Measurements from ENCODE around the gene MAOB.
"Not testable (repeated sequence)": the region's sequence is repeated elsewhere in the genome, so short reads cannot be mapped to it uniquely, and the experiment has no call there.

MAOB gene

DNA sequence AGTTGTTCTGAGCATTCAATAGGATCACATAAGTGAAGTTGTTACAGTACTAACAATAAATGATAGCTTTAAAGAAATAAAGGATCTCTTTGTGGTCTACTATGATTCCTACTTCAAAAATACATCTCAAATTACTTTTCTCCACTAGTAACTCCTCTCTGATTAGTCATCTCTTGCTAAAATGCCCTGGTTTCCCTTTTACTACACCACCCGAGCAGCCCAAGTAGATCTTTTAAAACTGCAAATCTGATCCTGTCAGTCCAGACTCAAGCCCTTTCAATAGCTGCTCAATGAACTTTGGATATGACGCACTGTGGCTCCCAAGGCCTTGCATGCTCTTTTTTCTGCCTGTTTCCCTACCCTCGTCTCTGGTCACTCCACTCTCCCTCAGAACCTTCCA is 128.6 kb downstream of the MAOB start:
- DNase-seq (ENCODE audit: low read depth): no peak

DNA sequence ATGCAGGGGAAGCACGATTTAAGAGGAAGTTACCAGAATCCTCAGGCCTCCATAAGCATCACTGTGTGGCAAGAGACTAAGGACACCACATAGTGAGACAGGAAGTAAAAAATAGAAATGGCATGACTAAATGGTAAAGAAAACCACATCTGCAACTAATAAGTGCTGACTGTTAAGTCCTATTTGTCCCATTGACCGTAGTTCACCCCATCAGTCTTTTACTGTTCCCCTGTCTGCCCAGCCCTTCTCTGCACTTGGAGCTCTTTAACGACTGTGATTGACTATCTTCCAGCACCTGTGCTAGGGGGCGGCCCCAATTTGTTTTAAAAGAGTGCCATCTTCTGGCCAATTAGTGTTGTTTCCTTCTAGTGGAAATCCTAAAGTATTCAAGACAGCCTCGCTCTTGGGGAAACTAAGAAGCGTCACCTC is 132.0 kb downstream of the MAOB start:
- DNase-seq (ENCODE audit: low read depth): peak; percentile 3

DNA sequence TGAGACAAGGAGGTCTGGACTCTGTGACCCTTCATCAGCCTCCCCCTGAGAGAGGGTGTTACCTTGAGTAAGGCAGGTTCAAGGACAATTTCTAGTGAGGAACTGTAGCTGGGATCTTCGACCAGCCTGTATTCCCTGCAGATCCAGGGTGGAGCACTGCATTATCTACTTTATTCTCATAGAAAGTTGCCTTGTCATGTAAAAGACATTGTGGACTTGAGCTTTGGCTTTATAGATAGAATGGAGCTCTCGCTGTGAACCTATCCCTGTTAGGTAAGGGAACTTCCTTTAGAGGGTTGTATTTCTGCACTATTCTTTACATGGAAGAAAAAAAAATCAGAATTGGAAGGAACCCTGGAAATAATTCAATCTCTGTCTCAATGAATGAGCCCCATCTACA is 134.8 kb downstream of the MAOB start:
- DNase-seq (ENCODE audit: low read depth): no peak

DNA sequence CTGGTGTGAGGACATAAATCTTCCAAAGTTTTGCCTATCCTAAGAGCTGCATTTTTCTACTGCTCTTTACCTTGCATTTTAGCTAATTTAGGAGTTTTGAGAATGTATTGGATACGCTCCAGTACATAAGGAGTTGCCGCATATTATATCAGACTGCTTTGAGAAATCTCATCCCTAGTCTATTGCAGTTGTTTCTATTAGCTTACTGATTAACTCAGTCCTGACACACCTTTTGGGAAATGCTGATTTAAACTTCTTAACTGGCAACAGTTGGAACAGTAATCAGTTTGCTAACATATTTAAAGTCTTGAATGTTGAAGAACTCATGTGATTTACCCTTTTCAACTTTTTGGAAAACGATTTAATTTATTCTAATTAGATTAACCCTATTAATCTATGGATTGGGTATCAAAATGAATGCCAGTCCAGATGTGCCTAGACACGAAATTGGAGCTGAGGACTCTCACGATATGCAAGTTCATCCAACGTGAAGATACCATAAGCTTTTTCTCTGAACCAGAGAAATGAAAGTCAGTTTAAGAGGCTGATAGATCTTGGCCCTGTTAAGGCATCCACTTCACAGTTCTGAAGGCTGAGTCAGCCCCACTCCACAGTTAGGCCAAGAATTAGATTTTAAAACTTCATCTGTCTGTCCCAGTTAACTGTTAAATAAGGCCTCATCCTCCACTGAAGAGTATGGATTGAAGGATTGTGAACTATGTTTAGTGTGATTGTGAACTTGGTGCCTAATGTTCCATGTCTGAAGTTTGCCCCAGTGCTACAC is 136.1 kb downstream of the MAOB start:
- no peak for DNase-seq (ENCODE audit: low read depth)

DNA sequence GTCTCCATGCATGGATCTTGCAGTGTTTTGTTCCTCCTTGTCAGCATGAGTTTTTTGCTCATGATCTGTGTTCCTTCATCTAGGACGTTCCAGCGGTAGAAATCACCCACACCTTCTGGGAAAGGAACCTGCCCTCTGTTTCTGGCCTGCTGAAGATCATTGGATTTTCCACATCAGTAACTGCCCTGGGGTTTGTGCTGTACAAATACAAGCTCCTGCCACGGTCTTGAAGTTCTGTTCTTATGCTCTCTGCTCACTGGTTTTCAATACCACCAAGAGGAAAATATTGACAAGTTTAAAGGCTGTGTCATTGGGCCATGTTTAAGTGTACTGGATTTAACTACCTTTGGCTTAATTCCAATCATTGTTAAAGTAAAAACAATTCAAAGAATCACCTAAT is 138.0 kb downstream of the MAOB start:
- no peak for DNase-seq (ENCODE audit: low read depth)

DNA sequence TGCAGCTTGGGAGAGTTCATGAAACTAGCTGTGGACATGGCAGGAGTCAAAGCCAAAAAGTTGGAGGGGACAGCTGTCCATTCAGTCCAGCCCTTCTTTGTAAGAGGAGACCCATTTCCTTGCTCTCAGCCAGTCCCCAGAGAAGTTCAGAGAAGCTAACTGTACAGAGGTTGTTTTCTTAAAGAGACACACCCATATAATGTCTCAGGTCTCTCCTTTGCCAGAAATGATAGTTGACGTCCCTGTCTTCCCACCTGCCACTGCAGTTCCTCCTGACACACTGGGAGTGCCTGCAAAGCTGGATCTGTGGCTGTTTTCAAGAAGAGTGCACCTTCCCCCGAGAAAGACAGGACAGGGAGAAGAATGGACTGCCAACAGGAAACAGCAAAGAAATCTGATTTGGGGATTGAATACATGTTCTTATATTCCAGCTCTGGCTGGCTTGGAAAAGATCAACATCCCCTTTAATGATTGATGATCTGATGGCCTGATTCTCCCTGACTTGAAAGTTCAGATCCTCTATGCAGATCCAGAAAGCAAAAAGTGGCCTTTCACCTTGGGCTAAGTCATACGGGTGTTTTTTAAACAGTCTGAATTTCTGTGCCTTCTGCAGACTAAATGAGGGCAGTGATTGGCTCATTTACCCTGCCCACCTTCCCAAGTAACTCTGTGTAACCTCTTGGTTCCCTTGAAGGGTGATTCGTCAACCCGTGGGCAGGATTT is 139.0 kb downstream of the MAOB start:
- DNase-seq (ENCODE audit: low read depth): no peak

DNA sequence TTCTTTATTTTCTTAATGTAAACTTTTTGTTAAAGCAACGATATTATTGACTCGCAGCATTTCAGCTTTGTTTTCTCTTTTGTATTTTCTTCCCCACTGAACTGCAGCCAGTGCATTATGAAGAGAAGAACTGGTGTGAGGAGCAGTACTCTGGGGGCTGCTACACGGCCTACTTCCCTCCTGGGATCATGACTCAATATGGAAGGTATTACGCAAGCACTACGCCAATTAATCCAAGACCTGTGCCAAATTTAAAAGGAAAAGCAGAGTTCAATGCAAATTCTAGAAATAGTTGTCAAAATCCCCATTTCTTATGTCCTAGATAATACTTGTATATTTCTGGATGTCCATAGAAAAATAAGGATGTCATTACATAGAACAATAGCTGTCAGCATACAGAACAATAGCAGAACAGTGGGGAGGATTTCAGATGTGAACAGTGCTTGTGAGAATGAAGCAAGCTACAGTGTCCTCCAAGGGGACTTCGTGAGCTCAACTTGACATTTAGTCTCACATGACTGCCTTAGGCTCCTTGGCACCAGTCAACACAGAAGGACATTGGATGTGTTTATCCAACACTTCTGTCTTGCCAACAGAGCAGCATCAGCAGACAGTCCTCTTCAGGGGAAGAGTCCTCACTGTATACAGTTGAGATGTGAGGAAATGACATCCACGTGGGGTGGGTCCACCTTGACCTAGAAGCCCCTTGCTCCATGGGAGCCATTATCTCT is 140.2 kb downstream of the MAOB start:
- no peak for DNase-seq (ENCODE audit: low read depth)

DNA sequence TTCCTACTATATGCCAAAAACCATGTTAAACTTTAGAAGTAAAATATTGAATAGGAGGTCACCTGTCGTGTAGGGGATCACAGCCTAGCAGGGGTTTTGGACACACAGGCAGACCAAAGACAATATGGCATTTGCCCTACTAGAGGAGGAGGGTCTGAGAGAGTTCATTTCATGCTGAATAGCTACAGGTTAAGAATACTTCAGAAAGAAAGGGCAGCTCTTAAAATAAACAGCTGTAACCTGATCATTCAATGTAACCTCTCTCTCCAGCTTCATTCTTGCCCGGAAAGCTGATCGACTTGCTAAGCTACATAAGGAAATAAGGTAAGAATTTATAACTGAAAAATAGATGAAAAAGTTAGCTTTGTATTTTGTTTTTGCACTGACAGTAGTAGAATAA is 146.3 kb downstream of the MAOB start:
- DNase-seq (ENCODE audit: low read depth): no peak

DNA sequence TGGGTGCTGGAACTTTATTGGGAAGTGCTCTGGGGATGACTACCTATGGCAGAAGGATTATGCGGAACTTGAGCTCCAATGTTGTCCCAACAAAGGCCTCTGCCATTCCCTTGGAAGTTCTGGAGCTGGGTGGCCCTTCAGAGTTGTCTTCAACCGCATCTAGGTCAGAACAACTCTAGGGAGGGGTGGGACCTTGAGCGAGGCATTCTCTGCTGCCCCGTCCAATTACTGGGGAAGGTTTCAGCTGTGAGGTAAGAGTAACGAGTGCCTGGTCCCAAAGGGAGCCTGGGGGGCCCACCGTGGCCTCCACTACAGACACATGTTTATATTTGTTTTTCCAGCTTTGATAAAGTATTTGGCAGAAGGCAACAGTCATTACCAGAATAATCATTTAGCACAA is 146.7 kb downstream of the MAOB start:
- DNase-seq (ENCODE audit: low read depth): no peak

DNA sequence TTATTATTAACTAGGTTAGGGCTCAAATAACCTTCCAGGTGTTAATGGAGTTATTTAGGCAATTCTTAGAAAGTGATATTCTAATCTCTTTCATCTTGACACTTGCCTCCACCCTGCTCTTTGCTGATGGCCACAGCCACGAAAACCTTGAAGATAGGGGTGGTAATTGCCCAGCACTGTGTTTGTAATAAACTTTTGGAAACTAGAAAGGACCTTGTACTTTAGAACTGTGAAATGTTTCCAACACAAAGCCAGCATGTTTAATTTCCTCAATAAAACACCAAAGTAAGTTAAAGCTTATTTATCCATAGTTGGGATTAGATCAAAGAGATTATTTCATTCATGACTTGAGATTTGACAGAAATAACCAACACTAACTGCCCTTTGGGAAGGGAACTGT is 147.8 kb downstream of the MAOB start:
- no peak for DNase-seq (ENCODE audit: low read depth)

DNA sequence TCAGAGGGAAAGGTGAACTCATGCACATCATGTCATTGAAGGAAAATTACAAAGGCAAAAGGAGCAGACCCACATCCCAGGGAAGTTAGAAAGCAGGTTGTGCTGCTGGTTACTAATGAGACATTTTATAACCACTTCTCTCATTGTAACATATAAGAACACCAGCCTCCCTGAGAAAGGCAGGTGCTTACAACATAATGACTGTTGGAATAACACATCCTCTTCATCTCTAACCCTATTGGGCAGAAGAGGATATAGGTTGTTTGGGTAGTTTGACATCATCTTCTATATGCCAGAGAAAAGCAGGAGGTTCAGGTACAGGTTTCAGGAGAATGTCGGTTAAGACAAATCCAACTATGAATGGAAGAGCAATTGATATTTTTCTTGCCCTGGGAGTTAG is 148.6 kb downstream of the MAOB start:
- DNase-seq (ENCODE audit: low read depth): no peak

DNA sequence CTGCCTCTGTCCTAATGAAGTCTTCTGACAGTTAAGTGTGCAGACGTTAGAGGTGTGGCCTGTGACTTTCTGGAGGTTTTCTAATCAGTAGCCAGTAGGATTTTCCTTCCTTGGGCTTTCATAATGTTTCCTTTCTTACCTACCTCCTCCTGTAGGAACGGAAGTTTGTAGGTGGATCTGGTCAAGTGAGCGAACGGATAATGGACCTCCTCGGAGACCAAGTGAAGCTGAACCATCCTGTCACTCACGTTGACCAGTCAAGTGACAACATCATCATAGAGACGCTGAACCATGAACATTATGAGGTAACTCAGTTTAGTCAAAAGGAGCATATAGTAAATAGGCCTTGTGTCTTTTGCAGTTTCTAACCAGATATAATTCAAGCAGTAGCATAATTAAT is 151.2 kb downstream of the MAOB start:
- no peak for DNase-seq (ENCODE audit: low read depth)

DNA sequence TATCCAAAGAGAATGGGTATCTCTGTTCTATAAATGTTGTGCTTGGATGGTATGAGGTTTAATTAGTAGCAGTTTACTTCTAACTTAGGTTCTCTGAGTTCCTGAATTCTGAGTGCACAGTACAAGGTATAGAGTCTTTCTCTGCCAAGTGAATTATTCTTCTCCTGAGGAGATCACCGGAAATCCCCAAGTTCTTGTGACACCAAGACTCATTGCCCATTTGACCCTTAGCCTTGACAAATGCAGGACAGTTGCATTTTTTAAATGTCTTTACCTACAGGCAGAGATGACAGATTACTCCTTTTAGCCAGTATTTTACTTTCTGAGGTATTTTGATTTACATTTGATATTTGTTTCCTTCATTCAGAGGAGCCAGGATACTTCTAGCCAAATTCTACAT is 153.3 kb downstream of the MAOB start:
- DNase-seq (ENCODE audit: low read depth): no peak

DNA sequence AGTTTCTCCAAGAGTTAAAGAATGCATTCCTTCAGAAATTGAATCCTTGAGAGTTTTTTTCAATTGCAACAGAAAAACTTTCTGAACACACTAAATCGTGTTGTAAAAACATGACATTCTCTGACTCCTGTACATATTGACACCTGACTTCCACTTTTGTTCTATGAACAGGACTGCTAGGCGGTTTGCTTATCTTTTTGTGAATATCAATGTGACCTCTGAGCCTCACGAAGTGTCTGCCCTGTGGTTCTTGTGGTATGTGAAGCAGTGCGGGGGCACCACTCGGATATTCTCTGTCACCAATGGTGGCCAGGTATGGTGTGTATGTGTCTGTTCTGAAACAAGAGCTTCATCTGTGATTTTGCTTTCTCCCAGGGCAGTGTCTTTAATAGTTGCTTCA is 154.2 kb downstream of the MAOB start:
- no peak for DNase-seq (ENCODE audit: low read depth)

DNA sequence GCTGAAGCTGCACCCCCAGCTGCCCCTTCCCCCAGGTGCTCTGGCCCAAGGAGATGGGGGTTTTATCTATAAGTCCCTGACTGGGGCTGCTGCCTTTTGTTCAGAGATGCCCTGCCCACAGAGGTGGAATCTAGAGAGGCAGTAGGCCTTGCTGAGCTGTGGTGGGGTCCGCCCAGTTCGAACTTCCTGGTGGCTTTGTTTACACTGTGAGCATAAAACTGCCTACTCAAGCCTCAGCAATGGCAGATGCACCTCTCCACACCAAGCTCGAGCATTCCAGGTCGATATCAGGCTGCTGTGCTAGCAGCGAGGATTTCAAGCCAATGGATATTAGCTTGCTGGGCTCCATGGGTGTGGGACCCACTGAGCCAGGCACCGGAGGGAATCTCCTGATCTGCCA is 155.0 kb downstream of the MAOB start:
- not testable (repeated sequence) for DNase-seq (ENCODE audit: low read depth)

DNA sequence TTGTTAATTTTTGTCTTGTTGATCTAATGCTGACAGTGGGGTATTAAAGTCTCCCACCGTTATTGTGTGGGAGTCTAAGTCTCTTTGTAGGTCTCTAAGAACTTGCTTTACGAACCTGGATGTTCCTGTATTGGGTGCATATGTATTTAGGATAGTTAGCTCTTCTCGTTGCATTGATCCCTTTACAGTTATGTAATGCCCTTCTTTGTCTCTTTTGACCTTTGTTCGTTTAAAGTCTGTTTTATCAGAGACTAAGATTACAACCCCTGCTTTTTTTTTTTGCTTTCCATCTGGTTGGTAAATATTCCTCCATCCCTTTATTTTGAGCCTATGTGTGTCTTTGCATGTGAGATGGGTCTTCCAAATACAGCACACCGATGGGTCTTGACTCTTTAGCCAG is 157.0 kb downstream of the MAOB start:
- not testable (repeated sequence) for DNase-seq (ENCODE audit: low read depth)

DNA sequence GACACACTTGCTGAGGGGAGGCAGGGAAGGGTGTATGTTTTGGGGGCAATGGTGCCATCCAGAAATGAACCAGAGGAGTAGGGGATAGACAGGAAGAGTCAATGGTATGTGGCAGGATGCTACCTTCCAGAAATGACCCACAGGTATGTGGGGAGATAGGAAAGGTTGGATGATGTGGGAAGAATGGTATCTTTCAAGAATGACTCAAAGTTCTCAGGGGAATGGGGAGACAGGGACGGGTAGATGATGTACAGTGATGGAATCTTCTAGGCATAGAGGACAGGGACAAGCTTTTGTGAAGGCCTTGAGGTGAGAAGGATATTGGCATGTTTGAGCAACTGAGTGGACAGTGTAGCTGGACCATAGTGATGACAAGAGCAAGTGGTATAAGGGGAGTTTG is 161.3 kb downstream of the MAOB start:
- no peak for DNase-seq (ENCODE audit: low read depth)

DNA sequence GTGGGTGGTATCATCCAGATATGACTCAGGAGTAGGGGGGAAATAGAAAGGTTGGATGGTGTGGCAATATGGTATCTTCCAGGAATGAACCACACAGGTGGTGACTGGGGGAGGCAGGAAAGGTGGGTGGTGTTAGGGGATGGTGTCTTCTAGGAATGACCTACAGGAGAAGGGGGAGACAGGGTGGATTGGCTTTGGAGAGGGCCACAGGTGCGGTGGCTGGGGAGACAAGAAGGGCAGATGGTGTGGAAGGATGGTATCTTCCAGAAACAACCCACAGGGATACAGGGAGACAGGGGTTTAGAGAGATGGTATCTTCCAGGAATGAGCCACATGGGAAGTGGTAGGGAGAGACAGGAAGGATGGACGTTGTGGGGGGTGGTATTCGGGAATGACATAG is 162.2 kb downstream of the MAOB start:
- no peak for DNase-seq (ENCODE audit: low read depth)

DNA sequence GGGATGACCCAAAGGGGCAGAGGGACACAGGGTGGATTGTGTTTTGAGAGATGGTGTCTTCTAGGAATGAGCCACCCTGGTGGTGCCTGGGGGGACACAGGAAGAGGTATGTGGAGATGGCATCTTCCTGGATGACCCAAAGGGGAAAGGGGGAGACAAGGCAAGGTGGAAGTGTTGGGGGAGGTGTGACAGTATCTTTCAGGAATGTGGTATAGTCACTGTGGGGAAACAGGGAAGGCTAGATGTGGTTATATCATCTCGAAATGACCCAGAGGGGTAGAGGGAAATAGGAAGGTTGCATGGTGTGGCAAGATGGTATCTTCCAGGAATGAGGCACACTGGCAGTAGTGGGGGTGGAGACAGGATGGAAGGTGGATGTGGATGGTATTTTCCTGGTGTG is 163.3 kb downstream of the MAOB start:
- DNase-seq (ENCODE audit: low read depth): no peak

DNA sequence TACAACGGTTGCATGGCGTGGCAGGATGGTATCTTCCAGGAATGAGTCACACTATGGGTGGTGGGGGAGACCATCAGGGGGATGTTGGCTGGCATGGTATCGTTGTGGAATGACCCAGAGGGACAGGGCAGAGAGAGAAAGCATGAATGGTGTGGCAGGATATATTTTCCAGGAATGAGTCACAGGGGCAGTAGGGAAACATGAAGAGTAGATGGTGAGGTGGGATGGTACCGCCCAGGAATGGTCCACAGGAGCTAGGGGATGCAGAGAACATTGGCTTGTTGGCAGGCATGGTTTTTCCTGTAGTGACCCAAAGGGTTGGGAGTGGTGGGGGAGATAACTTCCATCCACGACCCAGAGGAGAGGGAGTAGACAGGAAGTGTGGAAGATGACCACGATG is 163.7 kb downstream of the MAOB start:
- no peak for DNase-seq (ENCODE audit: low read depth)

DNA sequence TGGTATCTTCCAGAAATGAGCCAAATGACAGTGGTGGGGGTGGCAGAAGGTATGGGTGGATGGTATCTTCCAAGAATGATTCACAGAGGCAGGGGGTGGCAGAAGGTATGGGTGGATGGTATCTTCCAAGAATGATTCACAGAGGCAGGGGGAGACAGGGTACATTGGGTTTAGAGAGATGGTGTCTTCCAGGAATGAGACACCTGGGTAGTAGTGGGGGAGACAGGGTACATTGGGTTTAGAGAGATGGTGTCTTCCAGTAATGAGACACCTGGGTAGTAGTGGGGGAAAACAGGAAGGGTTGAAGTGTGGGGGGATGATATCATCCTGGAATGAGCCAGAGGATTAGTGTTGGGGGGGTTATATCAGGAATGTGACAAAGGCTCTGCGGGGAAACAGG is 164.2 kb downstream of the MAOB start:
- no peak for DNase-seq (ENCODE audit: low read depth)

DNA sequence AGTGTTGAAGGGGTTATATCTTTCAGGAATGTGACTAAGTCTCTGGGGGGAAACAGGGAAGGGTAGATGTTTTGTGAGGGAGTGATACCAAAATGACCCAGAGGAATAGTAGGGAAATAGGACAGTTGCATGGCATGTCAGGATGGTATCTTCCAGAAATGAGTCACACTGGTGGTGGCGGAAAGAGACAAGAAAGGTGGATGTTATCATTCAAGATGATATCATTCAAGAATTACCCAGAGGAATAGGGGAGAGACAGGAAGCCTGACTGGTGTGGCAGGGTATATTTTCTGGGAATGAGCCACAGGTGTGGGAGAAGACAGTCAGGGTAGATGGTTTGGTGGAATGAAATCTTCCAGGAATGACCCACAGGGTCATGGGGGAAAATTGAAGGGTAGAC is 165.1 kb downstream of the MAOB start:
- DNase-seq (ENCODE audit: low read depth): no peak

DNA sequence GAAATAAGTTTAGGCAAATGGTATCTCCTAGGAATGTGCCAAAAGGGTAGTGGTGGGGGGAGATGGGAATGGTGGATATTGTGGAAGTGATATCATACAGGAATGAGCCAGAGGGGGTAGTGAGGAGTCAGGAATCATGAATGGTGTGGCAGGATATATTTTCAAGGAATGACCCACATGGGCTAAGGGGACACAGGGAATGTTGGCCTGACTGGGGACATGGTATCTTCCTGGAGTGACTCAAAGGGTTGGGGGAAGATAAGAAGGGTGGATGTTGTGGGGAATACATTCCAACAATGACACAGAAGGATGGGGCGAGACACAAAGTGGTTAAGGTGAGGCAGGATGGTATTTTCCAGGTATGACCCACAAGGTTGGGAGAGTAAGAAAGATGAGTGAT is 165.6 kb downstream of the MAOB start:
- DNase-seq (ENCODE audit: low read depth): no peak
